PFSK-1 (cell line): ENCODE results near the gene ROPN1.

ENCODE experiments used
- FOXP2 ChIP-seq: optimal IDR thresholded peaks from 2 replicates; pipeline ENCODE3; 2011; ENCODE audit warnings: borderline replicate concordance, control low read depth, inconsistent platforms; ENCODE audit not compliant: insufficient read depth; ENCODE audit errors: extremely low read length, extremely low read depth
- POLR2AphosphoS5 ChIP-seq: IDR thresholded peaks from 2 replicates; pipeline ENCODE4 v1.6.1; 2012; ENCODE audit warnings: low read depth, mild to moderate bottlenecking, control low read depth, low read length, moderate library complexity
- REST ChIP-seq, 2 experiments: IDR thresholded peaks; 2 replicates each; pipeline versions ENCODE4 v1.6.1 to v1.8.0; 2011 to 2012; ENCODE audit warnings: low read depth in 2 of 2, low read length in 2 of 2, control low read depth in 1 of 2, inconsistent platforms in 1 of 2, mild to moderate bottlenecking in 1 of 2, moderate library complexity in 1 of 2; ENCODE audit not compliant: insufficient read depth in 1 of 2
- SIN3A ChIP-seq: IDR thresholded peaks from 2 replicates; pipeline ENCODE4 v1.6.1; 2012; ENCODE audit warnings: mild to moderate bottlenecking, low read length, moderate library complexity, borderline replicate concordance; ENCODE audit not compliant: insufficient read depth
- TAF1 ChIP-seq: IDR thresholded peaks from 2 replicates; pipeline ENCODE4 v1.6.1; 2012; ENCODE audit warnings: low read length, control low read depth, borderline replicate concordance; ENCODE audit not compliant: insufficient read depth

Gene ROPN1

GRCh38 chr3:124034016-124034843 is 42.3 kb upstream of the ROPN1 start:
- TF ChIP-seq POLR2AphosphoS5 (no peak), FOXP2 (no peak), REST (IDR thresholded peaks at IDR 0.05; ENCODE audit: insufficient read depth in 1 of 2, low read depth in 2 of 2, low read length in 2 of 2) (no peak), TAF1 (no peak), SIN3A (no peak)

GRCh38 chr3:124033360-124034015 is 41.6 kb upstream of the ROPN1 start, which contains the start of gene KALRN:
KALRN (plus strand) TSS chr3:124033369.
- TF ChIP-seq REST (IDR thresholded peaks at IDR 0.05; ENCODE audit: insufficient read depth in 1 of 2, low read depth in 2 of 2, low read length in 2 of 2) = no peak
- TF ChIP-seq FOXP2 = no peak
- TF ChIP-seq POLR2AphosphoS5 = no peak

GRCh38 chr3:124032881-124033359 is 41.0 kb upstream of the ROPN1 start:
- TF ChIP-seq FOXP2 (no peak), TAF1 (no peak), SIN3A (no peak), POLR2AphosphoS5 (no peak), REST (IDR thresholded peaks at IDR 0.05; ENCODE audit: insufficient read depth in 1 of 2, low read depth in 2 of 2, low read length in 2 of 2) (no peak)

- TF ChIP-seq SIN3A (no peak), FOXP2 (no peak), REST (IDR thresholded peaks at IDR 0.05; ENCODE audit: insufficient read depth in 1 of 2, low read depth in 2 of 2, low read length in 2 of 2) (no peak), POLR2AphosphoS5 (no peak), TAF1 (no peak)
Measured at GRCh38 chr3:124032311-124032880, 40.5 kb upstream of the ROPN1 start.
